Endothelial cell of umbilical vein (primary cell): Measurements from ENCODE around the gene PPP6R1. TPM values are rescaled to one million over a fixed set of nuclear protein-coding genes. Genes with fewer than 3 reads are reported as not detected.
"Not testable (repeated sequence)": the region's sequence is repeated elsewhere in the genome, so short reads cannot be mapped to it uniquely, and the experiment has no call there.

ENCODE experiments used
- BruUV-seq: library from RNA; stranded (reverse); fragments of 400-500 nt; replicated peaks from 2 replicates; lab custom pipeline; 2021; lab: Mats Ljungman, UMichigan
- CTCF ChIA-PET: fragments of 300-600, 350-600 bp; sonication (Branson Sonifier 250); formaldehyde crosslinking; loops from one replicate; lab custom pipeline; 2021; ENCODE audit warnings: antibody characterized with exemption, inconsistent platforms; lab: Charles Lee
- POLR2A ChIA-PET: fragments of 300-600, 350-600 bp; sonication (Branson Sonifier 250); formaldehyde crosslinking; loops from one replicate; lab custom pipeline; 2021; ENCODE audit warnings: antibody characterized with exemption, inconsistent platforms; lab: Charles Lee
- DNase-seq: peaks from one replicate; pipeline ENCODE4 v3.0.0-alpha.2; 2011; ENCODE audit warnings: low read depth, low spot score
- FAIRE-seq: peaks from 2 replicates; lab custom pipeline; 2011; peaks lifted over from hg19 to GRCh38; lab: Jason Lieb, UNC
- H2AFZ ChIP-seq: 2 replicates; pipeline ENCODE4 v1.6.0; 2012; ENCODE audit warnings: low read depth, low read length, control low read depth, inconsistent platforms
- H3K27ac ChIP-seq: 2 replicates; pipeline ENCODE4 v1.5.1; 2011; ENCODE audit warnings: low read depth, mild to moderate bottlenecking, control low read depth, low read length, moderate library complexity; ENCODE audit not compliant: insufficient read depth
- H3K27me3 ChIP-seq, 2 experiments: 2 replicates each; pipeline versions ENCODE4 v1.6.0 to v1.6.1; 2011; ENCODE audit warnings: low read length in 2 of 2, mixed read lengths in 1 of 2; ENCODE audit not compliant: control insufficient read depth in 2 of 2, insufficient read depth in 2 of 2
- H3K36me3 ChIP-seq, 2 experiments: 2 replicates in 1 of 2; 3 replicates in 1 of 2; pipeline ENCODE4 v1.5.1; 2011; ENCODE audit warnings: low read length in 2 of 2, mild to moderate bottlenecking in 1 of 2, moderate library complexity in 1 of 2; ENCODE audit not compliant: control insufficient read depth in 2 of 2, insufficient read depth in 2 of 2; ENCODE audit errors: extremely low read depth in 1 of 2
- H3K4me1 ChIP-seq: 3 replicates; pipeline ENCODE4 v1.5.1; 2011; ENCODE audit warnings: mild to moderate bottlenecking, low read length; ENCODE audit not compliant: control insufficient read depth, insufficient read depth; ENCODE audit errors: extremely low read depth
- H3K4me2 ChIP-seq: 2 replicates; pipeline ENCODE4 v1.6.1; 2011; ENCODE audit warnings: low read length, control low read depth, mixed read lengths; ENCODE audit not compliant: insufficient read depth
- H3K4me3 ChIP-seq, 3 experiments: fragments of 200-600 bp in 1 of 3; sonication (generic), shearing (Covaris generic) in 1 of 3; replicated peaks in 1 of 3; 2 replicates each; pipeline ENCODE4 v1.5.1; 2011 to 2016; ENCODE audit warnings: control low read depth in 3 of 3, low read length in 3 of 3, mild to moderate bottlenecking in 2 of 3, inconsistent platforms in 1 of 3, low read depth in 1 of 3, moderate library complexity in 1 of 3; ENCODE audit not compliant: insufficient read depth in 1 of 3
- H3K79me2 ChIP-seq: 2 replicates; pipeline ENCODE4 v1.6.0; 2012; ENCODE audit warnings: low read length, inconsistent platforms; ENCODE audit not compliant: control insufficient read depth, insufficient read depth
- H3K9ac ChIP-seq: replicated peaks from 2 replicates; pipeline ENCODE3; 2011; ENCODE audit warnings: low read length, control low read depth; ENCODE audit not compliant: insufficient read depth; ENCODE audit errors: extremely low read depth
- H3K9me1 ChIP-seq: replicated peaks from 3 replicates; pipeline ENCODE4 v1.6.0; 2011; ENCODE audit warnings: mild to moderate bottlenecking, low read length; ENCODE audit not compliant: control insufficient read depth, insufficient read depth; ENCODE audit errors: extremely low read depth
- H3K9me3 ChIP-seq: replicated peaks from 2 replicates; pipeline ENCODE4 v1.5.1; 2012; ENCODE audit warnings: low read length, inconsistent platforms; ENCODE audit not compliant: control insufficient read depth, insufficient read depth
- H4K20me1 ChIP-seq: replicated peaks from 2 replicates; pipeline ENCODE3; 2011; ENCODE audit warnings: mild to moderate bottlenecking, low read length; ENCODE audit not compliant: control insufficient read depth, insufficient read depth; ENCODE audit errors: extremely low read depth
- CTCF ChIP-seq, 2 donors: IDR thresholded peaks; 1 replicate in 1 of 2; 2 replicates in 1 of 2; pipeline ENCODE4 v1.5.1; 2011; ENCODE audit warnings: low read length in 2 of 2, mild to moderate bottlenecking in 2 of 2, moderate library complexity in 2 of 2, control low read depth in 1 of 2, inconsistent platforms in 1 of 2, low read depth in 1 of 2; ENCODE audit not compliant: insufficient read depth in 1 of 2; ENCODE audit errors: extremely low read depth in 1 of 2
- EZH2 ChIP-seq: IDR thresholded peaks from 2 replicates; pipeline ENCODE4 v1.6.1; 2012; ENCODE audit warnings: borderline replicate concordance, low read depth, mild to moderate bottlenecking, moderate library complexity, low read length, inconsistent platforms; ENCODE audit not compliant: severe bottlenecking
- FOS ChIP-seq: IDR thresholded peaks from 2 replicates; pipeline ENCODE4 v1.6.1; 2011; ENCODE audit warnings: mild to moderate bottlenecking, low read length, moderate library complexity, borderline replicate concordance; ENCODE audit not compliant: insufficient read depth
- GATA2 ChIP-seq: IDR thresholded peaks from 2 replicates; pipeline ENCODE4 v1.7.0; 2011; ENCODE audit warnings: low read depth, mild to moderate bottlenecking, moderate library complexity, mixed read lengths, low read length; ENCODE audit not compliant: insufficient read length, insufficient read depth
- JUN ChIP-seq: IDR thresholded peaks from 2 replicates; pipeline ENCODE4 v1.6.1; 2011; ENCODE audit warnings: borderline replicate concordance, low read depth; ENCODE audit not compliant: insufficient read length, insufficient read depth
- MAX ChIP-seq: IDR thresholded peaks from 2 replicates; pipeline ENCODE4 v1.6.1; 2011; ENCODE audit not compliant: insufficient read depth, insufficient read length
- MYC ChIP-seq: IDR thresholded peaks from one replicate; pipeline ENCODE4 v1.6.1; 2011; ENCODE audit warnings: mild to moderate bottlenecking, low read depth, low read length
- POLR2A ChIP-seq: IDR thresholded peaks from 2 replicates; pipeline ENCODE4 v1.6.1; 2012; ENCODE audit warnings: low read depth, mild to moderate bottlenecking, control low read depth, low read length
- POLR2AphosphoS5 ChIP-seq: IDR thresholded peaks from 2 replicates; pipeline ENCODE4 v1.6.1; 2012; ENCODE audit warnings: low read depth, mild to moderate bottlenecking, control low read depth, low read length, moderate library complexity; ENCODE audit not compliant: insufficient read depth
- dilution Hi-C: fragments of 300-500 bp; cut with MboI; formaldehyde crosslinking; loops from one replicate; pipeline ENCODE4 v1.15.0; 2019; ENCODE audit warnings: low sequenced_read_pairs; ENCODE audit not compliant: extremely low pct_ligation_motif_present
- intact Hi-C: fragments of 100-400 bp; cut with micrococcal nuclease; formaldehyde crosslinking; loops from one replicate; pipeline ENCODE4 v1.10.0; 2022
- polyA plus RNA-seq, 4 experiments: library from polyadenylated mRNA; depleted of rRNA in 3 of 4; stranded (reverse) in 3 of 4; unstranded in 1 of 4; fragments of >200 nt; gene quantifications; 2 replicates each; pipeline versions ENCODE4 v1.2.1 to v1.2.3, GENCODE V29; 2011 to 2012; ENCODE audit warnings: missing spikeins in 1 of 4
- total RNA-seq: library from RNA; stranded (reverse); gene quantifications from 2 replicates; pipeline ENCODE4 v1.2.3, GENCODE V29; 2021

The PPP6R1 gene
- total and polyA plus RNA-seq, 2 donors (not counting 3 experiments of a cell fraction or from before 2014, with no cell fraction given), result 35.7 to 71.8 TPM

GRCh38 chr19:55225415-55225958 is 33.3 kb downstream of the PPP6R1 start:
- intact Hi-C loops, result no loop called here
- H3K4me2 ChIP-seq, result no peak overlapping the region
- H3K9me3 ChIP-seq, result no peaks in the 10 kb centered on the region
- H3K9ac ChIP-seq, result no peak overlapping the region
- no peak overlapping the region for H2AFZ ChIP-seq
- H4K20me1 ChIP-seq, result no peaks in the 10 kb centered on the region
- ChIA-PET CTCF (no interaction called here), POLR2A (no interaction called here)
- no peak for DNase-seq
- FAIRE-seq, result no peak
- no peak overlapping the region for H3K27ac ChIP-seq
- H3K79me2 ChIP-seq, result no peaks in the 10 kb centered on the region
- BruUV-seq, result no TSS peak
- H3K4me3 ChIP-seq, result no peak overlapping the region
- dilution Hi-C loops, result no loop called here
- H3K4me1 ChIP-seq, result no peaks in the 10 kb centered on the region
- peaks cover 0 to 22% of the 10 kb centered on the region in 2 experiments for H3K36me3 ChIP-seq
- no peaks in the 10 kb centered on the region for H3K9me1 ChIP-seq
- TF ChIP-seq POLR2AphosphoS5 (no peak), POLR2A (no peak), MYC (no peak), FOS (no peak), CTCF (IDR thresholded peaks at IDR 0.05; ENCODE audit: extremely low read depth in 1 of 2, insufficient read depth in 1 of 2, low read depth in 1 of 2, low read length in 2 of 2) (no peak), JUN (no peak), GATA2 (no peak), MAX (no peak), EZH2 (no peak)
- H3K27me3 ChIP-seq, result no peaks in the 10 kb centered on the region

GRCh38 chr19:55224679-55225414 is 34.0 kb downstream of the PPP6R1 start:
- H3K36me3 ChIP-seq, result peaks cover 0 to 17% of the 10 kb centered on the region in 2 experiments
- H4K20me1 ChIP-seq, H3K9me3 ChIP-seq, H3K4me1 ChIP-seq, H3K27me3 ChIP-seq, DNase-seq, POLR2A ChIA-PET, intact Hi-C loops, dilution Hi-C loops, BruUV-seq, H2AFZ ChIP-seq, CTCF ChIA-PET, H3K79me2 ChIP-seq, H3K9ac ChIP-seq, FAIRE-seq, H3K27ac ChIP-seq, H3K9me1 ChIP-seq, H3K4me2 ChIP-seq, H3K4me3 ChIP-seq: not testable (repeated sequence)
